OCI-LY7 (cell line): ENCODE data around the gene GATAD2A.

Source experiments
- CTCF ChIP-seq: fragments of 200-600 bp; sonication (generic); conservative IDR thresholded peaks from 2 replicates; pipeline ENCODE4 v1.5.1; 2014; ENCODE audit warnings: mild to moderate bottlenecking, antibody characterized with exemption, low read length, moderate library complexity, mixed read lengths
- EZH2phosphoT487 ChIP-seq: fragments of 200-600 bp; sonication (generic); IDR thresholded peaks from 2 replicates; pipeline ENCODE4 v1.6.1; 2018; ENCODE audit warnings: low read depth, borderline replicate concordance, mild to moderate bottlenecking, mixed run types, antibody characterized with exemption, low read length, moderate library complexity, mixed read lengths

- TF ChIP-seq CTCF = no peak
- TF ChIP-seq EZH2phosphoT487 = no peak
These were observed 53.6 kb downstream of the GATAD2A start for GRCh38 chr19:19459073-19459472.
